Astrocyte of the hippocampus (primary cell): ENCODE data around the gene COL27A1.
A peak's percentile ranks its signal among the peaks of the same experiment; 100 is the strongest.

ENCODE experiments used
- DNase-seq: peaks from one replicate; pipeline ENCODE4 v3.0.0; 2011; ENCODE audit warnings: low read depth, low spot score

Gene COL27A1

DNA sequence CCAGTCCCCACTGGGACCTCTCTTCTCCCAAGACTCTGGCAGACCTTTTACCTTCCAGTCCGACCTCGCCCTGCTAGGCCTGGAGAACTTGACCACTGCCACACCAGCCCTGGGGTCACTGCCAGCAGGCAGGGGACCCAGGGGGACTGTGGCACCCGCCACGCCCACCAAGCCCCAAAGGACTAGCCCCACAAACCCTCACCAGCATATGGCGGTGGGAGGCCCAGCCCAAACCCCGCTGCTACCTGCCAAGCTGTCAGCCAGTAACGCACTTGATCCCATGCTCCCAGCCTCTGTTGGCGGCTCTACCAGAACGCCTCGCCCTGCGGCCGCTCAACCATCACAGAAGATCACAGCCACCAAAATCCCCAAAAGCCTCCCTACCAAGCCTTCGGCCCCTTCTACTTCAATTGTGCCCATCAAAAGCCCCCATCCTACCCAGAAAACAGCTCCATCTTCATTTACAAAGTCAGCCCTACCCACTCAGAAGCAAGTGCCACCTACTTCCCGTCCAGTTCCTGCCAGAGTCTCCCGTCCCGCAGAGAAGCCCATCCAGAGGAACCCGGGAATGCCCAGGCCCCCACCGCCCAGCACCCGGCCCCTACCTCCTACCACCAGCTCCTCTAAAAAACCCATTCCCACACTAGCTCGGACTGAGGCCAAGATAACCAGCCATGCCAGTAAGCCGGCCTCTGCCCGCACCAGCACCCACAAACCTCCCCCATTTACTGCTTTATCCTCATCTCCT is 13.1 kb downstream of the COL27A1 start:
- DNase-seq: no peak

GRCh38 chr9:114169029-114169951 is 14.0 kb downstream of the COL27A1 start:
- DNase-seq: peak; percentile 35

DNA sequence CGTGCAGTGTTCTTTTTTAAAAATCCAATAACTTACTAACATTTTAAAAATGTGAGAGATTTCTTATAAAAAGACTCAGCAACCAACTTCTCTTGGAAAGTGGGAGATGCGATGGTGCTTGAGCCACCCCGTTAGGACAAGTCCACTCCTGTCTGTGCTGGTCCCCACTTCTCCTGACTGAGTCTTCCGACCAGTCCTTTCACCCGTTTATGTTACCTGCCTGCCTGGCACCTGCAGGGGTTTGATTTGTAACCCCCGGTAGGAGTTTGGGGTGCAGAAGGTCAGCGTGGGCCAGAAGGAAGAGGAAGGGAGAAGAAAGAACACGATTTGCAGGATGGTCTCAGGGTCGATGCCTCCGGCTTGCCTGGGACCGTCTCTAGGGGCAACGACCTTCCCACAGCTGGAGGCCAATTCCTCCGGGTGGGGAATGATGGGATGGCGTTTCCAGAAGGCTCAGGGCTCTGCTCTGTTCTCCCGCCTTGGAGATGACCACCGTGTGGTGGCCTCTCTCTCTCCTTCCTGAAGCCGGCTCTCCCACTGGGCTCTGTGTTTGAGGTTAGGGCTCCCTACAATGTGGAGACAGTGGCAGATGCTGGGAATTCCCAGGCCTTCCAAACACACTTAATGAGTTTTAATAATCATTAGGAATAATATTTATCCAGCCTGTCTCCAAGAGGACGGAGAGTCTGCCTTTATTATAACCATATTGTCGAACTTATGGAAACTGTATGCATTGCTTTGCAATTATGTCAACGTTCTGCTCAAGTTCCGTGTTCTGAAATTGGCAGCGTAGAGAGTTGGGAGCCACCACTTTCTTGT is 14.8 kb downstream of the COL27A1 start:
- DNase-seq: no peak

DNA sequence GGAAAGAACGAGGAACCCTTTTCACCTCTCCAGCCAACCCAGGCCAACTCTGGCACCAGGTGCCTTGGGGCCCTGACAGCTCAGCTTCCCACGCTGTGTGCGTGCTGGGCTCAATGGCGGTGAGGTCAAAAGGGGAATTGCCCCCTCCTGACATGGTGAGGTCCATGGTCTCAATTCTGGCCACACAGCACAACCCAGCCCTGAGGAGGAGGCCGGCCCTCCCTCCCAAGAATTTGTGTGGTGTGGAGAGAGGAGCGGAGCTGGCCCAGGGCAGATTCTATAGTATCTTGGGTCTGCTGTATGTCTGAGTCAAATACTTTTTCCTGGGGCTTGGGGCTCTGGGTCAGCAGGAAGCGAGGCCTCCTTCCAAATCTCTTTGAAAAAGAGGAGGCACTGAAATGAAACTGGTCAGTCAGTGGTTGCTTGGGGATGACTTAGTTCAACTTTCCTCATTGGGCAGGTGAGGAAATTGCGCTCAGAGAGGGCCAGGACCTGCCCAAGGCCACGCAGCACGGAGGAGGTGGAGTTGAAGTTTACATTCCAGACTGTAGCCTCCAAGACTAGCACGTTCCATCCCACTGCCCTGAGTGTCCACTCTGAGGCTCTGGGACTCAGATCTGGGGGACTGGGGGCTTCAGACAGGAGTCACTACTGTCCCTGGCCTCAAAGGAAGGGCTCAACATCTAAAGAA is 15.6 kb downstream of the COL27A1 start:
- DNase-seq: no peak

DNA sequence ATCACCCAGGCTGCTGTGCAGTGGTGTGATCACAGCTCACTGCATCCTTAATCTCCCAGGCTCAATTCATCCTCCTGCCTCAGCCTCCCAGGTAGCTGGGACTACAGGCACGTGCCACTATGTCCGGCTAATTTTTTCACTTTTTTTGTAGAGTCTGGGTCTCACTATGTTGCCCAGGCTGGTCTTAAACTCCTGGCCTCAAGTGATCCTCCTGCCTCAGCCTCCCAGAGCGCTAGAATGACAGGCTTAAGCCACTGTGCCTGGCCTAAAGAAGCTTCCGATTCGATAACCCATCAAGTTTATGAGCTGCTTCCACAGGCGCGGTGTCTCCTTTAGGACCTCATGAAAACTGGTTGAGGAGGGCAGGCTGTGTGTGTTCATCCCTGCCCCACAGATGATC is 16.2 kb downstream of the COL27A1 start:
- DNase-seq: no peak

GRCh38 chr9:114172981-114173833 is 17.9 kb downstream of the COL27A1 start:
- peak; percentile 48 for DNase-seq

DNA sequence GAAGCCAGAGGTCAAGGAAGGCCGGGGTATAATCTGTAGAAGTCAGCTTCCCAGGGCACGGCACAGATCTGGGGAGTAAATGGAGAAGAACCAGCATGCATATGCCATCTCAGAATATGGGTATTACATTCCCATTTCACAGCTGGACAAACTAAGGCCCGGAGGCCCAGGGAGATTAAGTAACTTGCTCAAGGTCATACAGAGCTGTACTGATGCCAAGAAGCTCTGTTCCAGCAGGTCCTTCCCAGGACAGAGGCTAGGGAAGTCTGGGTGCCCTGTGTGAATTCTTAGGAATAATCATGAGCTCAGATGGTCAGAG is 19.2 kb downstream of the COL27A1 start:
- DNase-seq: no peak

DNA sequence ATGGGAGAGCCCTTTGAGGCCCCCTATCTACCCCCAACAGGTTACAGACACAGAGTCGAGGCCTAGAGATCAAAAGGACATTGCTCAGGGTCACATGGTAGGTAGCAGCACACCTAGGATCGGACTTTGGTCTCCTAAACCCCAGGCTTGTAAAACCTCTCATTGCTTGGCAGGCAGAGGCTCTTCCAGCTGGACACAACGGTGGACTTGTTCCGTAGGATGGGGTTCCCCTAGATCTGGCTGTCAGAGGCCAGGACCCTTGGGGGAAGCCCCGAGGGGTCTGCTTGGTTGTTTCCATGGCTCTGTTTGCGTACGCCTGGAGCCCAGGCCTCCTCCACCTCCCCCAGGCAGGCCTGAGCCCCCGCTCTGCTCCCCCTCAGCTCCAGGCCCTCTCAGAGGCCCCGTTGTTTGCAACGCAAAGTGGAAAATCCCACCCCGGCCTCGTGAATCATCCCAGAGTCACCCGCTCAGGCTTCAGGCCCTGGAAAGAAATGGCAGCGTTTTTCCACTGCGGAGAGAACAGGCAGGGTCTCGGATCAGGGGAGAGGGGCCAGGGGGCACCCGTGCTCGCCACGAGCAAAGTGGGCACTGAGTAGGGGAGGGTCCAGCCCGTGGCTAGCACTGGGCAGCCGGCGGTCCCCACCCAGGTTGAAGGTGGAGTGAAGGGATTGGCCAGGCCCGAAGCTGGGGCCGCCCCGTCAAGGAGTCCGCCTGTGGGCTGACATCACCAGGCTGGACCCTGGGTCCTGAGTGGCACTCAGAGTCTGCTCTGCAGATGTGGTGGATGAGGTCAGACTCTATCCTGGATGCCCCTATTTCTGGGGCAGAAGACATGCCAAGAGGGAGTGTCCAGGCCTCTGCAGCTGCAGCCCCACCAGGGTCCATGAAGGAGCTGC is 19.8 kb downstream of the COL27A1 start:
- DNase-seq: peak; percentile 78

DNA sequence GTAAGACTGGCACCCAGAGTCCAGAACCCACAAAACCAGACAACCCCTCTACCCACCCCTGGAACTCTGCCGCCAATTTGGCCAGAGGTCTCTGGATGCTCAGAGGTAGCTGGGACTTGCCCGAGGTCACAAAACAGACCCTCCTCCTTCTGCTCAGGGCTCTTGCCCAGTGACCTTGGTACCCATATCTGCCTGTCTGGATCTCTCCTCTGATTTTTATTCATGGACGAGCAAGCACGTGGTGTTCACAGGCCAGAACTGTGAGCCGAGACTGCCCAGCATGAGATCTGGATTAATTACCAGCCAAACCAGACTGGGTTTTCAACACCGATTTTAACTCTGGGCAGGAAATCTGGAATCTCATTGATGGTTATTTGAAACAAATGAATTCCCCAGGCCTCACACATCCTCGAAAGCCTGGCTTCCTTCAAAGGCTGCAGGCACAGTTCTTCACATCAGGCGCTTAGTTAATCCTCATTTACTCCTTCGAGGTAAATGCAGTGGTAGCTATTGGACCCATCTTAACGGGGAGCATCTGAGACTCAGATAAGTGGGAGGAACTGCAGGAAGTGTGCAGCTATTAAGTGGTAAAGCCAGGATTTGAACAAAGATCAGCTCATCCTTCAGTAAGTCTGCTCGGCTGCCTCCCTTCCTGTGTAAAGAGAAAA is 21.4 kb downstream of the COL27A1 start:
- DNase-seq: peak; percentile 54

DNA sequence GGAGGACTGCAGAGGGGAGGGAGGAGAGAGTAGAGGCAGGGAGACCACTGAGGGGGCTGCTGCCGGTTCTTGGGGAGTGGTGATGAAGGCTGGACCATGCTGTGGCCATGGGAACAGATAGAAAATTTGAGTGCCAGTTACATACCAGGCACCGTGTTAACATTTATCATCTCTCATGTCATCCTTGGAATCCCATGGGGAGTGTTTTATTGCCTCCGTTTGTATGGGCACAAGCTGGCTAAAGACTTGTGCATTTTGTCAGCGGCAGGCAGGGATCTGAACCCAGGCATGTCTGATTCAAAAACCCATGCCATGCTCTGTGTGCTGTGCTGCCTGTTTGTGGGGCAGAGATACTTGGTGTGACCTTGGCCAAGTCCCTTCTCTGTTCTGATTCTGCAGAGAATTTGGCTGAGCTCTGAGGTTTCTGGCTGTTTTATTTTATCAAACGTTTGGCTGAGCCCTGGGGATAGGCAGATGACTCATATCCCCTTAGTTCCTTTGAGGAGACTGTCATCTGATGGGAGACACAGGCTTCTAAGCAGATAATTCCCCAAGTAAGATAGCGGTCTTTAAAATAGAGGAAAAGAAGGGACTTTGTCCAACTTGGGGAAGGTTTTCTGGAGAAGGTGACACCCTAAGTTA is 22.2 kb downstream of the COL27A1 start:
- peak; percentile 46 for DNase-seq

DNA sequence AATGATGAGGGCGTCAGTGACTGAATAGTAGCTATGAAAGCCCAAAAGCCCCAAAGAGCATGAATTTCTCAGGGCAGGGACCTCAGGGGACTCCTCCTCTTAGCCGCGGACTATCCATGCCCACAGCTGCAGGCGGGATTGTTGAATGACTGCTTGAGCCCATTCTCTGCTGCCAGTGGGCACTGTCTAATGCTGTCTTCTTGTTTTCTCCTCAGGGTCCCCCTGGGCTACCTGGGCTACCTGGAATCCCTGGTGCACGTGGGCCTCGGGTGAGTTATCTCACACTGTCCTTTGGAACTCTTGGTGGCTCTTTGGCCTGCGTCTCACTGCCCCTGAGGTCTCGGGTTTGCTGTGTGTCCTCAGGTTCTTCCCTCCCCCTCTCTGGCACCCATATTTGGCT is 22.7 kb downstream of the COL27A1 start:
- no peak for DNase-seq

DNA sequence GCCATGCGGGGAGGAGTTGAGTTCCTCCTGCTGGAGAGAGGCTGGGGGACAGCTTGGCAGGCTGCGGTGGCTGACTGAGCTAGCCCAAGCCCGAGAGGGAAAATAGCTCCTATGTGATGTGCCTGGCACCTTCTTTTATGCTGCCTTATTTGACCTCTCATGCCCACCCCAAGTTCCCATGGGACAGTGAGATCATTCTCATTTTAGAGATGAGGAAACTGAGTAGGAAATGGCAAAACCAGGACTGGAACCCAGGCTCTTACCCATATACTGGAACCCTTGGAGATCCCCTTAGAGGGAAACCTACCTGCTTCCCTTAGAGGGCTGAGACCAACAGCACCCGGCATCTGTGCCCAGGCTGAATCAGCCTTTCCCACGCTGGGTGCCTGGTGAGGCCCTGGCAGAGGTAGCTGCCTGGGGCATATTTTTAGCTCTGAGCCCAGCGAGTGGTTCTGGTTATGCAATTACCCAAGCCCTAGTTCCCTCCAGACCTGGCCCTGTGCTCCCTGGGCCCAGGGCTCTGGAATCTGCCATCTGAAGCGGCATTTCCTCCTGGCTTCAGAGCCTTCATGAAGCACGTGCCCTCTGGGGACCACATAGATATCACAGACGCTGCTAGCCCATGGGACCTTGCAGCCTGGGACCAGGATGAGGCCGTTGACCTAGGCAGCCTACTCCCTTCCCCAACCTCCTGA is 23.6 kb downstream of the COL27A1 start:
- no peak for DNase-seq

- no peak for DNase-seq
Observed at GRCh38 chr9:114179516-114179915, 24.2 kb downstream of the COL27A1 start.

- DNase-seq: peak; percentile 53
Observed at GRCh38 chr9:114180696-114181606, 25.6 kb downstream of the COL27A1 start.

DNA sequence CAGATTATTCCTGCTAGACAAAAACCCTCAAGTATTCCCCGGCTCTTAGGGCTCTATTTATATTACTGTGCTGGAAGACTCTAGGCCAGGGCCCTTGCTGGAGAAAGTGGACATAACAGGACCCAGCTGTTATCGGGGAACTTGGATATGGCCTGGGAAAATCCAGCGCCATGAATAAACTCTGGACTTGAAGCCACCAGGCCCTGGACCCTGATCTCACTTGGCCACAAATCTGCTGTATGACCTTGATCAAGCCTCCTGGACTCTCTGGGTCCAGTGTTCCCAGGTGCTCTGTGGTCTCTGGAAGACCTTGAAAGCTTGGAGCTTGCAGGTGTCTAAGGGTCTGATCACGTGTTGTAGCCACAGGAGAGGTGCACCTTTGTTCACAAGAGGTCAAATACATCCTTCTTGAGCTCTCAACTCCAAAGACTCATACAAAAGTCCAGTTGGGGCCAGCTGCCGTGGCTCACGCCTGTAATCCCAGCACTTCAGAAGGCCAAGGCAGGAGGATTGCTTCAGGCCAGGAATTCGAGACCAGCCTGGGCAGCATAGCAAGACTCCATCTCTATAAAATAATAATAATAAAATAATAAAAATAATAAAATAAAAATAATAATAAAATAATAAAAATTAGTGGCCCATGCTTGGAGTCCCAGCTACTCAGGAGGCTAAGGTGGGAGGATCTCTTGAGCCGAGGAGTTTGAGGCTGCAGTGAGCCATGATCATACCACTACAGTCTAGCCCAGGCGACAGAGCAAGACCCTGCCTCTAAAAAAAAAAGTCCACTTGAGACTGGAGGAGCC is 26.5 kb downstream of the COL27A1 start:
- no peak for DNase-seq

- no peak for DNase-seq
Observed at GRCh38 chr9:114183006-114183405, 27.7 kb downstream of the COL27A1 start.
